Posterior vena cava (tissue), 2 donors: ENCODE results near the gene ABCC12. TPM values are rescaled to one million over a fixed set of nuclear protein-coding genes. Genes with fewer than 3 reads are reported as not detected.

Experiments used
- DNase-seq: peaks from one replicate; pipeline ENCODE4 v3.0.0-alpha.2; 2020; ENCODE audit warnings: low spot score
- intact Hi-C, 2 donors: fragments of 100-400 bp; cut with DNase I; formaldehyde crosslinking; loops; one replicate each; pipeline versions ENCODE4 v1.14.1 to v1.14.2; 2022 to 2023
- total RNA-seq, 2 donors: library from RNA; stranded (reverse); fragmentation: NEBNext Ultra II Directional; extraction: Animal tissue kit (Norgen Biotek cat#: 25700); gene quantifications; one replicate each; pipeline ENCODE4 v1.2.1, GENCODE V29; 2021
- donor health status: DM: yes; HTN: yes; CAD: no.
- donor health status: DM: yes; HTN: yes; CAD: no.

Gene ABCC12
- total RNA-seq, 2 donors from 2014 or later = not detected

GRCh38 chr16:48115299-48115698, 40.5 kb downstream of the ABCC12 start:
- DNase-seq = no peak
- intact Hi-C loops = loop anchor here in 1 of 2 donors (2.0 kb wide), 1 partner anchor 42 kb away; no protein-coding TSS in a partner anchor

- intact Hi-C loops = loop anchor here in 1 of 2 donors (2.0 kb wide), 1 partner anchor 42 kb away; no protein-coding TSS in a partner anchor
- no peak for DNase-seq
Observed at GRCh38 chr16:48114410-48114809, 41.4 kb downstream of the ABCC12 start.

- intact Hi-C loops = no loop called here
- DNase-seq = no peak
Observed at GRCh38 chr16:48113471-48113870, 42.3 kb downstream of the ABCC12 start.

GRCh38 chr16:48113001-48113400, 42.8 kb downstream of the ABCC12 start:
- intact Hi-C loops = no loop called here
- no peak for DNase-seq

- no peak for DNase-seq
- intact Hi-C loops = no loop called here
Observed at GRCh38 chr16:48112600-48112999, 43.2 kb downstream of the ABCC12 start.

GRCh38 chr16:48110982-48111381, 44.8 kb downstream of the ABCC12 start:
- DNase-seq = no peak
- intact Hi-C loops = no loop called here

GRCh38 chr16:48110000-48110399, 45.8 kb downstream of the ABCC12 start:
- intact Hi-C loops = loop anchor here in 1 of 2 donors (5.0 kb wide), 1 partner anchor 1147 kb away; no protein-coding TSS in a partner anchor

GRCh38 chr16:48109475-48109874, 46.3 kb downstream of the ABCC12 start:
- intact Hi-C loops = loop anchor here in 1 of 2 donors (5.0 kb wide), 1 partner anchor 1148 kb away; no protein-coding TSS in a partner anchor
- DNase-seq = no peak

More at GRCh38 chr16:48110000-48110399, 45.8 kb downstream of the ABCC12 start:
- no peak for DNase-seq

- intact Hi-C loops = loop anchor here in 1 of 2 donors (5.0 kb wide), 1 partner anchor 1151 kb away; no protein-coding TSS in a partner anchor
- no peak for DNase-seq
Observed at GRCh38 chr16:48106446-48106845, 49.3 kb downstream of the ABCC12 start.

Other genes starting within 250 kb of the ABCC12 start
- 10 to 100 TPM; 56.5 to 64.9 TPM for gene LONP2, start 88.3 kb upstream of the ABCC12 start, total RNA-seq
- not detected for gene ABCC11, start 91.5 kb upstream of the ABCC12 start, total RNA-seq
- 10 to 100 TPM; 25.6 to 27.0 TPM for gene SIAH1, start 229.4 kb upstream of the ABCC12 start, total RNA-seq